Mesendoderm (in vitro differentiated cells): Measurements from ENCODE around the gene GOLGA6L10.
"Not testable (repeated sequence)": the region's sequence is repeated elsewhere in the genome, so short reads cannot be mapped to it uniquely, and the experiment has no call there.

ENCODE experiments used
- DNase-seq: peaks from one replicate; pipeline ENCODE4 v3.0.0; 2013
- H2AK5ac ChIP-seq: 2 replicates; pipeline ENCODE4 v1.6.1; 2013; ENCODE audit warnings: low read length, inconsistent platforms
- H2BK120ac ChIP-seq: 2 replicates; pipeline ENCODE4 v1.6.1; 2013; ENCODE audit warnings: low read depth, mild to moderate bottlenecking, low read length, moderate library complexity, mixed read lengths
- H2BK15ac ChIP-seq: replicated peaks from 2 replicates; pipeline ENCODE4 v1.6.1; 2013; ENCODE audit warnings: low read depth, mild to moderate bottlenecking, moderate library complexity
- H2BK5ac ChIP-seq: 2 replicates; pipeline ENCODE4 v1.6.1; 2013; ENCODE audit warnings: low read length, inconsistent platforms
- H3K18ac ChIP-seq: 2 replicates; pipeline ENCODE4 v1.6.1; 2013; ENCODE audit warnings: mild to moderate bottlenecking, low read length, mixed read lengths
- H3K23ac ChIP-seq: one replicate; pipeline ENCODE4 v1.6.1; 2013; ENCODE audit warnings: low read length
- H3K27ac ChIP-seq: 2 replicates; pipeline ENCODE4 v1.5.1; 2013; ENCODE audit warnings: low read depth, mild to moderate bottlenecking, inconsistent platforms, low read length, moderate library complexity
- H3K27me3 ChIP-seq: 2 replicates; pipeline ENCODE4 v1.6.1; 2013; ENCODE audit warnings: low read length, control low read depth, mild to moderate bottlenecking, inconsistent platforms; ENCODE audit not compliant: insufficient read depth, poor library complexity
- H3K36me3 ChIP-seq: 2 replicates; pipeline ENCODE4 v1.6.1; 2013; ENCODE audit warnings: low read length, inconsistent platforms; ENCODE audit not compliant: control insufficient read depth, insufficient read depth
- H3K4ac ChIP-seq: one replicate; pipeline ENCODE4 v1.6.1; 2013; ENCODE audit warnings: low read depth, mild to moderate bottlenecking, low read length, moderate library complexity
- H3K4me1 ChIP-seq: 2 replicates; pipeline ENCODE4 v1.6.1; 2013; ENCODE audit warnings: low read depth, low read length, inconsistent platforms; ENCODE audit not compliant: control insufficient read depth
- H3K4me2 ChIP-seq: 2 replicates; pipeline ENCODE4 v1.6.1; 2013; ENCODE audit warnings: low read length
- H3K4me3 ChIP-seq: 2 replicates; pipeline ENCODE4 v1.5.1; 2013; ENCODE audit warnings: mild to moderate bottlenecking, low read length
- H3K56ac ChIP-seq: one replicate; pipeline ENCODE4 v1.6.1; 2013; ENCODE audit warnings: low read length
- H3K79me1 ChIP-seq: 2 replicates; pipeline ENCODE4 v1.6.1; 2013; ENCODE audit warnings: low read length, inconsistent platforms
- H3K79me2 ChIP-seq: 2 replicates; pipeline ENCODE4 v1.6.1; 2013; ENCODE audit warnings: mild to moderate bottlenecking, low read length; ENCODE audit not compliant: control insufficient read depth, insufficient read depth
- H3K9ac ChIP-seq: 2 replicates; pipeline ENCODE4 v1.6.1; 2013; ENCODE audit warnings: low read length, inconsistent platforms
- H4K5ac ChIP-seq: one replicate; pipeline ENCODE4 v1.6.1; 2013; ENCODE audit warnings: low read length
- H4K8ac ChIP-seq: one replicate; pipeline ENCODE4 v1.6.1; 2013; ENCODE audit warnings: low read depth, mild to moderate bottlenecking, control low read depth, low read length, moderate library complexity
- WGBS: extraction: QIAGEN DNeasy Blood & Tissue Kit; methylation state at CpG from one replicate; pipeline ENCODE4 v1.1.7; 2013; ENCODE audit warnings: low lambda C conversion rate, missing lambda C conversion rate; ENCODE audit not compliant: insufficient coverage; ENCODE audit errors: extremely low coverage; 5-methylcytosine and 5-hydroxymethylcytosine counted together

Gene GOLGA6L10

DNA sequence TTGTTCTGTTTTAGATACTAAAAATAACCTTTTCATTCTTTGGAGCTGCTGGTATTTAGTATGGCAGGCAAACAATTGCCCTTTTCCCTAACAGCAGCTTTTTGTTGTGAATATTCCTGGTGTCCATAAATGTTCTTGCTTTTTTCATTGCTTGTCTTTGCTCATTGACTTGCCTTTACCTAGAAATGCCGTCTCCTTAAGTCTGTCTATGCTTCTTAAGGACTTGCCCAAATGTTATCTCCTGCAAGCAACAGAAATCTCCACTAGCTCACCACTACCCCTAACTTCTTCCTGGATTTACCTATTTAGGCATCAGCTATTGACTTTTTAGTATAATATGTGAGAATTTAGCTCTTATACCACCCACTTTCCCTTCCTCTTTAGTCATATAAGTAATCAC lies 42.8 kb upstream of the GOLGA6L10 start:
- not testable (repeated sequence) for H4K5ac ChIP-seq, H3K79me1 ChIP-seq, H2AK5ac ChIP-seq, H3K56ac ChIP-seq, H3K27me3 ChIP-seq, H3K9ac ChIP-seq, DNase-seq, H3K4me2 ChIP-seq, H2BK5ac ChIP-seq, H3K36me3 ChIP-seq, H3K23ac ChIP-seq, H3K4me1 ChIP-seq, H3K79me2 ChIP-seq, H3K27ac ChIP-seq, H3K4me3 ChIP-seq, H2BK120ac ChIP-seq, H2BK15ac ChIP-seq, H4K8ac ChIP-seq, H3K18ac ChIP-seq, H3K4ac ChIP-seq
- no CpG with 5 or more reads among the region's 1 CpG for WGBS

DNA sequence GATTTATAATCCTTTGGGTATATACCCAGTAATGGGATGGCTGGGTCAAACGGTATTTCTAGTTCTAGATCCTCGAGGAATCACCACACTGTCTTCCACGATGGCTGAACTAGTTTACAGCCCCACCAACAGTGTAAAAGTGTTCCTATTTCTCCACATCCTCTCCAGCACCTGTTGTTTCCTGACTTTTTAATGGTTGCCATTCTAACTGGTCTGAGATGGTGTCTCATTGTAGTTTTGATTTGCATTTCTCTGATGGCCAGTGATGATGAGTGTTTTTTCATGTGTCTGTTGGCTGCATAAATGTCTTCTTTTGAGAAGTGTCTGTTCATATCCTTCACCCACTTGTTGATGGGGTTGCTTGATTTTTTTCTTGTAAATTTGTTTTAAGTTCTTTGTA lies 40.9 kb upstream of the GOLGA6L10 start:
- not testable (repeated sequence) for H3K79me2 ChIP-seq, H3K27me3 ChIP-seq, H2BK120ac ChIP-seq, H2BK15ac ChIP-seq, H3K27ac ChIP-seq, DNase-seq, H2AK5ac ChIP-seq, H3K4me1 ChIP-seq, H3K79me1 ChIP-seq, H2BK5ac ChIP-seq, H4K8ac ChIP-seq, H3K56ac ChIP-seq, H3K4me3 ChIP-seq, H3K18ac ChIP-seq, H4K5ac ChIP-seq, H3K9ac ChIP-seq, H3K23ac ChIP-seq, H3K4ac ChIP-seq, H3K4me2 ChIP-seq, H3K36me3 ChIP-seq
- WGBS, result no CpG with 5 or more reads among the region's 3 CpGs

DNA sequence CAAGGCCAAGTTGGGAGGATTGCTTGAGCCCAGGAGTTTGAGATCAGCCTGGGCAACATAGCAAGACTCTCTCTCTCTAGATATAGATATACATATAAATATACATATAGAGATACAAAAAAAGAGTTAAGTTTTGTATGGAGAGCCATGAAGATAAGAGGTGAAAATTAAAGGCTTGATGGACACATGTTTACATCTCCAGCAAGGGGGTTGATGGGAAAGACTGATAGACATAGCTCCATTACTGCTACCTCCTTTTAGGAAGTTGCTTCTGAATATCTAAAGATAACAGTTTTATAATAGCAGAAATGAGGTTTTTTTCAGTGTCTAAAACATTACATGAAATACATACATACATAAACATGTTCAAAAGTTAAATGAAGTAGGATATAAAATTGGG lies 37.9 kb upstream of the GOLGA6L10 start:
- H2AK5ac ChIP-seq, H3K4me2 ChIP-seq, H3K9ac ChIP-seq, H3K79me2 ChIP-seq, DNase-seq, H2BK15ac ChIP-seq, H3K4me3 ChIP-seq, H2BK120ac ChIP-seq, H3K18ac ChIP-seq, H4K5ac ChIP-seq, H3K36me3 ChIP-seq, H3K4me1 ChIP-seq, H3K27me3 ChIP-seq, H3K56ac ChIP-seq, H3K23ac ChIP-seq, H4K8ac ChIP-seq, H2BK5ac ChIP-seq, H3K27ac ChIP-seq, H3K79me1 ChIP-seq, H3K4ac ChIP-seq: not testable (repeated sequence)

GRCh38 chr15:82381330-82381955 lies 32.2 kb upstream of the GOLGA6L10 start:
- no CpG with 5 or more reads among the region's 11 CpGs for WGBS
- not testable (repeated sequence) for H2BK15ac ChIP-seq, H4K5ac ChIP-seq, H3K56ac ChIP-seq, H3K27me3 ChIP-seq, H3K23ac ChIP-seq, H3K9ac ChIP-seq, H3K18ac ChIP-seq, DNase-seq, H2BK120ac ChIP-seq, H3K79me1 ChIP-seq, H3K79me2 ChIP-seq, H3K4me2 ChIP-seq, H3K4me1 ChIP-seq, H3K4ac ChIP-seq, H2AK5ac ChIP-seq, H3K36me3 ChIP-seq, H3K4me3 ChIP-seq, H3K27ac ChIP-seq, H4K8ac ChIP-seq, H2BK5ac ChIP-seq

DNA sequence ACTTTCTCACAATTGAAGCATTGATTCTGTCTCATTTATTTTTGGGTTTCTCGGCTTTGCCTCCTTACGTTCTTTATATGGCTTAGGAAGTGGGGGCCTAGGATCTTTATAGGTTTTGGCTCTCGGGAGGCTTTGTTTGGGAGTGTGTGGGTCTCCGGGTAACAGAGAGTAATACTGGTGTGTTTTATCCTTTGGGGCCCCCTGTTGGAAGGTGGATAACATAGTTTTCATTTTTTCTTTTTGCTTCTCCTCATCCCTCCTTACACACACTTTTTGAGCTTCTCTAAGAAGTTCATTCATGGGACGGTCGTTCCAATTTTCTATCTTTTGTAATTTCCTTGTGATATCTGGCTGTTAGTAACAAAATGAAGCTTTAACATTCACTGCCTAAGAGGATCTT lies 30.3 kb upstream of the GOLGA6L10 start:
- H3K4me3 ChIP-seq, H2BK120ac ChIP-seq, H3K27me3 ChIP-seq, H2BK5ac ChIP-seq, H4K8ac ChIP-seq, H3K36me3 ChIP-seq, H3K4ac ChIP-seq, H3K23ac ChIP-seq, H3K79me1 ChIP-seq, H3K56ac ChIP-seq, H3K27ac ChIP-seq, H2BK15ac ChIP-seq, H2AK5ac ChIP-seq, H3K79me2 ChIP-seq, H3K18ac ChIP-seq, H3K4me1 ChIP-seq, H3K9ac ChIP-seq, H3K4me2 ChIP-seq, H4K5ac ChIP-seq: not testable (repeated sequence)
- WGBS, result no CpG with 5 or more reads among the region's 6 CpGs
- DNase-seq, result peak; percentile 48

DNA sequence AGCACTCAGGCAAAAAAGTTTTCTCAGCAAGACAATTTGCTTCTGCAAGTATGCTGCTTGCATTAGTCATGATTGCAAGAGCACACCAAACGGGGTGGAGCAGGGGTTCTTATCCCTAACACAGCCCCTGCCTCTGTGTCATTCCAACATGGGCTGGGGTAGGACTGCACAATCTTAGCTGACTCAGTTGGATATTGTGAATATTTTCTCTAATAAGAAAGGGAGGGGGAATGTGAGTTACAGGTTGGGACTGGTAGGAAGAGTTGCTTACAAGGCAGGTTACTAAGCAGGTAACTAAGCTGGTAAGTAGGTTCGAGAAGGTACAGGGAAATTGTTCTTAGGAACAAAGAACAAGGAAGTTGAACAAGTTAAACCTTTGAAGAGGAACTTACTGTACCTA lies 24.4 kb upstream of the GOLGA6L10 start:
- H3K56ac ChIP-seq, H3K9ac ChIP-seq, H3K79me2 ChIP-seq, H3K79me1 ChIP-seq, H2AK5ac ChIP-seq, H4K8ac ChIP-seq, H3K27ac ChIP-seq, H2BK15ac ChIP-seq, H3K4me1 ChIP-seq, H3K27me3 ChIP-seq, H4K5ac ChIP-seq, H3K18ac ChIP-seq, H3K4me2 ChIP-seq, H3K36me3 ChIP-seq, H3K4ac ChIP-seq, H3K23ac ChIP-seq, H2BK120ac ChIP-seq, H3K4me3 ChIP-seq, DNase-seq, H2BK5ac ChIP-seq: not testable (repeated sequence)
- WGBS, result no CpG with 5 or more reads among the region's 2 CpGs
